Breast epithelium (tissue), 3 donors: Measurements from ENCODE around the gene STAC3.

Experiments
- CTCF ChIP-seq, 3 donors: fragments of 450-650 bp; IDR thresholded peaks; one replicate each; pipeline ENCODE4 v1.5.1; 2016 to 2017; ENCODE audit warnings: antibody characterized with exemption in 3 of 3, mild to moderate bottlenecking in 3 of 3, moderate library complexity in 3 of 3
- POLR2A ChIP-seq: fragments of 450-650 bp; IDR thresholded peaks from one replicate; pipeline ENCODE4 v1.6.1; 2016; ENCODE audit warnings: antibody characterized with exemption, mild to moderate bottlenecking, moderate library complexity
- POLR2AphosphoS5 ChIP-seq, 3 donors: sonication (generic); formaldehyde crosslinking; IDR thresholded peaks; one replicate each; pipeline ENCODE4 v1.6.1; 2017; ENCODE audit warnings: antibody characterized with exemption in 3 of 3

- TF ChIP-seq POLR2A (no peak), CTCF (IDR thresholded peaks at IDR 0.05) (no peak), POLR2AphosphoS5 (IDR thresholded peaks at IDR 0.05) (no peak)
Observed at GRCh38 chr12:57240926-57241401, 10.0 kb downstream of the STAC3 start.
